Tibial nerve (tissue), 4 donors: Measurements from ENCODE around the gene RELN. TPM values are rescaled to one million over a fixed set of nuclear protein-coding genes. Genes with fewer than 3 reads are reported as not detected.

Experiments used
- DNase-seq, 2 donors: peaks; one replicate each; pipeline ENCODE4 v3.0.0-alpha.2; 2019; ENCODE audit warnings: low spot score in 2 of 2
- H3K27ac ChIP-seq, 4 donors: fragments of 200-600 bp; sonication (generic) in 3 of 4; one replicate each; pipeline ENCODE4 v1.5.1; 2017 to 2019; ENCODE audit warnings: mild to moderate bottlenecking in 1 of 4
- H3K27me3 ChIP-seq, 2 donors: fragments of 200-600 bp; sonication (generic) in 1 of 2; one replicate each; pipeline versions ENCODE4 v1.5.1 to v1.6.0; 2017 to 2019
- H3K36me3 ChIP-seq, 3 donors: fragments of 200-600 bp; sonication (generic); one replicate each; pipeline ENCODE4 v1.5.1; 2018 to 2019
- H3K4me1 ChIP-seq, 4 donors: fragments of 200-600 bp; sonication (generic) in 3 of 4; one replicate each; pipeline ENCODE4 v1.5.1; 2017 to 2019
- H3K4me3 ChIP-seq, 4 donors: fragments of 200-600 bp; sonication (generic) in 3 of 4; one replicate each; pipeline ENCODE4 v1.5.1; 2017 to 2019; ENCODE audit warnings: mild to moderate bottlenecking in 1 of 4, moderate library complexity in 1 of 4
- H3K9me3 ChIP-seq, 4 donors: fragments of 200-600 bp; sonication (generic) in 3 of 4; one replicate each; pipeline ENCODE4 v1.5.1; 2017 to 2019
- EP300 ChIP-seq, 2 donors: sonication (generic); formaldehyde crosslinking; IDR thresholded peaks; one replicate each; pipeline ENCODE4 v1.6.1; 2017; ENCODE audit warnings: antibody characterized with exemption in 2 of 2, mild to moderate bottlenecking in 1 of 2
- POLR2A ChIP-seq, 2 donors: fragments of 450-650 bp; IDR thresholded peaks; one replicate each; pipeline ENCODE4 v1.6.1; 2017; ENCODE audit warnings: antibody characterized with exemption in 2 of 2, mild to moderate bottlenecking in 2 of 2, moderate library complexity in 2 of 2
- WGBS, 2 donors: methylation state at CpG; one replicate each; pipeline ENCODE4 v1.1.5; 2018; 5-methylcytosine and 5-hydroxymethylcytosine counted together
- total RNA-seq, 4 donors: library from RNA; depleted of rRNA; stranded (reverse); fragments of >200 nt; gene quantifications; one replicate each; pipeline ENCODE4 v1.1.0, GENCODE V29; 2016
- TF ChIP-seq, protein P1 (sequence below), 5 experiments: fragments of 200-600 bp in 3 of 5; fragments of 450-650 bp in 2 of 5; sonication (generic) in 3 of 5; IDR thresholded peaks; one replicate each; pipeline ENCODE4 v1.5.1; 2016 to 2019; ENCODE audit warnings: antibody characterized with exemption in 5 of 5, mild to moderate bottlenecking in 3 of 5, moderate library complexity in 2 of 5

The RELN gene
- total RNA-seq, 4 donors from 2014 or later: 80.4 to 117 (median 102) TPM

DNA sequence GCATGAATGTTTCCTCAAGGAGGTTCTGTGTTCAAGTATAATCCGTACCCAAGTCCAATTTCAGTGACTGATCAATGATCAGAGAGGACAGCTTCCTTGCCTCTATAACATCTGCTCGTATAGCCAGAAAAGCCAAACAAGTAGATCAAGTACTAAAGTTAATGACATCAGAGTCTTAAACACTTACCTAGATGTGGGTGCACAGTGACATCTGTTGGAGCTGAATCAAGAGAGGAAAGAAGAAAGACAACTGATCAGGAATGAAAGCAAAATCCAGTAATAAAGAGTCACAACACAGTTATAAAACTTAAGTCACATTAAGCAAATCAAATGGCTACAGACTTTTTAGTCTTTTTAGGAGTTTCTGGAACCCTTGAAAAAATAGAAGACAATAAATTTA is 236.5 kb downstream of the RELN start:
- Histone ChIP-seq H3K9me3 (no peaks in the 10 kb centered on the region), H3K27ac (no peak overlapping the region), H3K4me1 (no peaks in the 10 kb centered on the region), H3K4me3 (no peak overlapping the region), H3K36me3 (no peaks in the 10 kb centered on the region), H3K27me3 (no peaks in the 10 kb centered on the region)
- WGBS, 2 donors: 72 to 78% methylated on average over 2 of the region's 2 CpGs
- DNase-seq: no peak
- TF ChIP-seq POLR2A (IDR thresholded peaks at IDR 0.05) (no peak), EP300 (IDR thresholded peaks at IDR 0.05) (no peak)
- TF ChIP-seq, protein P1, sequence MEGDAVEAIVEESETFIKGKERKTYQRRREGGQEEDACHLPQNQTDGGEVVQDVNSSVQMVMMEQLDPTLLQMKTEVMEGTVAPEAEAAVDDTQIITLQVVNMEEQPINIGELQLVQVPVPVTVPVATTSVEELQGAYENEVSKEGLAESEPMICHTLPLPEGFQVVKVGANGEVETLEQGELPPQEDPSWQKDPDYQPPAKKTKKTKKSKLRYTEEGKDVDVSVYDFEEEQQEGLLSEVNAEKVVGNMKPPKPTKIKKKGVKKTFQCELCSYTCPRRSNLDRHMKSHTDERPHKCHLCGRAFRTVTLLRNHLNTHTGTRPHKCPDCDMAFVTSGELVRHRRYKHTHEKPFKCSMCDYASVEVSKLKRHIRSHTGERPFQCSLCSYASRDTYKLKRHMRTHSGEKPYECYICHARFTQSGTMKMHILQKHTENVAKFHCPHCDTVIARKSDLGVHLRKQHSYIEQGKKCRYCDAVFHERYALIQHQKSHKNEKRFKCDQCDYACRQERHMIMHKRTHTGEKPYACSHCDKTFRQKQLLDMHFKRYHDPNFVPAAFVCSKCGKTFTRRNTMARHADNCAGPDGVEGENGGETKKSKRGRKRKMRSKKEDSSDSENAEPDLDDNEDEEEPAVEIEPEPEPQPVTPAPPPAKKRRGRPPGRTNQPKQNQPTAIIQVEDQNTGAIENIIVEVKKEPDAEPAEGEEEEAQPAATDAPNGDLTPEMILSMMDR (IDR thresholded peaks at IDR 0.05): no peak

DNA sequence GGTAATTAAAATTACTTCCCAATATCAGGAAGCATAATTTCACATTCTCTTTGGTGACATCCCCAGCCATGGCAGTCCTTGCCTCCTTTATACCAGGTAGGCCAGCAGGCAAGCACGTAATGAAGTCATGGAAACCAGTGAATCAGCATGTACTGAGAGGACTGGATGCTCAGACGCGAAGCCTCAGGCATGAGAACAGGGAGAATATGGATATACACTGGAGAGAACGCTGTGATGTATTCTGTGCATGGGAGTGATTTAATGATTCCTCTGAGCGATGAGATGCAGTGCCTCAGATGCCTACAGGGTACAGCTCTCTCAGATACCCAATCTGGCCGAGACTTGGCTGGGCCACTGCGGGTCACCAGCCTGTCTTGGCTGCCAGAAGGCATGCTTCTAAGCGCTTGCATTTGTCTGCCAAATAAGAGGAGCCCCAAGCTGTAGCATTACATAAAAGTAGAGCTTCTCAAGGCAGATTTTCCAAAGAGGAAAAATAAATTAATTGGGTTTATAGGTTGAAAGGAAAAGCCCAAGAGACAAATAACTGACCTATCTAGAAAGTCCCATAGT is 238.1 kb downstream of the RELN start:
- H3K27ac ChIP-seq: no peak overlapping the region
- H3K4me1 ChIP-seq: no peaks in the 10 kb centered on the region
- no peak overlapping the region for H3K4me3 ChIP-seq
- H3K36me3 ChIP-seq: no peaks in the 10 kb centered on the region
- 88 to 91% methylated on average over 8 of the region's 8 CpGs for WGBS, 2 donors
- no peaks in the 10 kb centered on the region for H3K27me3 ChIP-seq
- H3K9me3 ChIP-seq: no peaks in the 10 kb centered on the region
- TF ChIP-seq, protein P1 (IDR thresholded peaks at IDR 0.05): no peak
- no peak for TF ChIP-seq EP300 (IDR thresholded peaks at IDR 0.05)
- no peak for TF ChIP-seq POLR2A (IDR thresholded peaks at IDR 0.05)
- DNase-seq: no peak

GRCh38 chr7:103748680-103749079 is 240.8 kb downstream of the RELN start:
- Histone ChIP-seq H3K9me3 (no peaks in the 10 kb centered on the region), H3K27me3 (no peaks in the 10 kb centered on the region), H3K27ac (no peak overlapping the region), H3K36me3 (no peaks in the 10 kb centered on the region), H3K4me1 (no peaks in the 10 kb centered on the region), H3K4me3 (no peak overlapping the region)
- no peak for DNase-seq
- TF ChIP-seq, protein P1 (IDR thresholded peaks at IDR 0.05): no peak
- TF ChIP-seq POLR2A (IDR thresholded peaks at IDR 0.05) (no peak), EP300 (IDR thresholded peaks at IDR 0.05) (no peak)
- 43 to 48% methylated on average over 1 of the region's 1 CpG for WGBS, 2 donors

- DNase-seq: no peak
- H3K4me1 ChIP-seq: peaks cover 0 to 11% (median 3%) of the 10 kb centered on the region in 4 donors
- TF ChIP-seq POLR2A (IDR thresholded peaks at IDR 0.05): no peak
- TF ChIP-seq, protein P1 (IDR thresholded peaks at IDR 0.05): no peak
- TF ChIP-seq EP300 (IDR thresholded peaks at IDR 0.05): no peak
- no peak overlapping the region for H3K4me3 ChIP-seq
- no peaks in the 10 kb centered on the region for H3K36me3 ChIP-seq
- H3K27ac ChIP-seq: peak overlapping the region in 2 of 4 donors; percentile 19 to 62
- WGBS, 2 donors: 47% methylated on average over 1 of the region's 1 CpG
- H3K9me3 ChIP-seq: no peaks in the 10 kb centered on the region
- no peaks in the 10 kb centered on the region for H3K27me3 ChIP-seq
These were observed 254.1 kb downstream of the RELN start for GRCh38 chr7:103735377-103735776.

DNA sequence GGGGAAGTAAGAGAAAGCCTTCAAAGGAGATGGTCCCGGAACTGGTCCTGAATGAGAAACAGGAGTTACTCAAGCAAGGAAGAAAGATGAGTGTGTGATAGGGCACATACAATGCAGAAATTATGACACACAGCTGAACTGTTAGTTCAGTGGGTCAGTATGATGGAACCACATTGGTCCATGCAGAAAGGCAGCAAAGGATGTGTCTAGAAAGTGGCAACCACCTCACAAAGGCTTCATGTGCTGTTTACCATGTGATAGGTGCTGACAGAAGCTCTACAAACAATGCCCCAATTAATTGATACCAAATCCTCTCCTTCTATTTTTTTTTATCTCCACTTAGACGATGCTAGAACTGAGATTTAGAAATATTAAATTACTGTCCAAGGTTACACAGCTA is 258.3 kb downstream of the RELN start:
- TF ChIP-seq EP300 (IDR thresholded peaks at IDR 0.05): no peak
- TF ChIP-seq POLR2A (IDR thresholded peaks at IDR 0.05): no peak
- TF ChIP-seq, protein P1 (IDR thresholded peaks at IDR 0.05): no peak
- WGBS, 2 donors: 71 to 83% methylated on average over 2 of the region's 2 CpGs

More for the DNA sequence above, 258.3 kb downstream of the RELN start:
- no peaks in the 10 kb centered on the region for H3K27me3 ChIP-seq
- peaks cover 0 to 6% (median 2%) of the 10 kb centered on the region in 4 donors for H3K4me1 ChIP-seq
- H3K36me3 ChIP-seq: no peaks in the 10 kb centered on the region
- H3K4me3 ChIP-seq: no peak overlapping the region
- H3K9me3 ChIP-seq: no peaks in the 10 kb centered on the region
- no peak overlapping the region for H3K27ac ChIP-seq
- DNase-seq: no peak
